ENCODE data around the gene CEP112.

- TF ChIP-seq, protein P1, sequence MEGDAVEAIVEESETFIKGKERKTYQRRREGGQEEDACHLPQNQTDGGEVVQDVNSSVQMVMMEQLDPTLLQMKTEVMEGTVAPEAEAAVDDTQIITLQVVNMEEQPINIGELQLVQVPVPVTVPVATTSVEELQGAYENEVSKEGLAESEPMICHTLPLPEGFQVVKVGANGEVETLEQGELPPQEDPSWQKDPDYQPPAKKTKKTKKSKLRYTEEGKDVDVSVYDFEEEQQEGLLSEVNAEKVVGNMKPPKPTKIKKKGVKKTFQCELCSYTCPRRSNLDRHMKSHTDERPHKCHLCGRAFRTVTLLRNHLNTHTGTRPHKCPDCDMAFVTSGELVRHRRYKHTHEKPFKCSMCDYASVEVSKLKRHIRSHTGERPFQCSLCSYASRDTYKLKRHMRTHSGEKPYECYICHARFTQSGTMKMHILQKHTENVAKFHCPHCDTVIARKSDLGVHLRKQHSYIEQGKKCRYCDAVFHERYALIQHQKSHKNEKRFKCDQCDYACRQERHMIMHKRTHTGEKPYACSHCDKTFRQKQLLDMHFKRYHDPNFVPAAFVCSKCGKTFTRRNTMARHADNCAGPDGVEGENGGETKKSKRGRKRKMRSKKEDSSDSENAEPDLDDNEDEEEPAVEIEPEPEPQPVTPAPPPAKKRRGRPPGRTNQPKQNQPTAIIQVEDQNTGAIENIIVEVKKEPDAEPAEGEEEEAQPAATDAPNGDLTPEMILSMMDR (IDR thresholded peaks at IDR 0.05), result peak in 2 of 6 experiments; percentile 17 to 27
- TF ChIP-seq POLR2AphosphoS5 (IDR thresholded peaks at IDR 0.05), result peak in 1 of 2 donors; percentile 46
These were observed at the start of gene CEP112 for GRCh38 chr17:66191593-66192377.
